Panc1 (cell line): ENCODE data around the gene PER3. TPM values are rescaled to one million over a fixed set of nuclear protein-coding genes. Genes with fewer than 3 reads are reported as not detected.

ENCODE experiments used
- ATAC-seq: fragments of 200-7000 bp; cut with Tn5 transposase; 2 replicates; pipeline ENCODE4 v1.9.1; 2020; ENCODE audit warnings: mild to moderate bottlenecking, moderate library complexity
- BruUV-seq: library from RNA; stranded (reverse); fragments of 400-500 nt; replicated peaks from 2 replicates; lab custom pipeline; 2021; lab: Mats Ljungman, UMichigan
- CTCF ChIA-PET: fragments of 300-600 bp; sonication (Branson Sonifier 250); formaldehyde crosslinking; loops from one replicate; lab custom pipeline; 2022; ENCODE audit warnings: antibody characterized with exemption; lab: Charles Lee
- POLR2A ChIA-PET: fragments of 300-600 bp; sonication (Branson Sonifier 250); formaldehyde crosslinking; loops from one replicate; lab custom pipeline; 2022; ENCODE audit warnings: antibody characterized with exemption; lab: Charles Lee
- DNase-seq: peaks from one replicate; pipeline ENCODE4 v3.0.0-alpha.2; 2010; ENCODE audit warnings: low read depth, low spot score
- H3K27ac ChIP-seq: 2 replicates; pipeline ENCODE4 v1.5.1; 2011; ENCODE audit warnings: mild to moderate bottlenecking, low read length, inconsistent platforms
- H3K27me3 ChIP-seq: fragments of 200-500 bp; sonication (Bioruptor generic); 2 replicates; pipeline ENCODE4 v1.6.0; 2014; ENCODE audit warnings: low read length, inconsistent platforms; ENCODE audit not compliant: control insufficient read depth, insufficient read depth
- H3K36me3 ChIP-seq: fragments of 200-500 bp; sonication (Bioruptor generic); 2 replicates; pipeline ENCODE4 v1.5.1; 2014; ENCODE audit warnings: inconsistent platforms, mild to moderate bottlenecking, low read length, moderate library complexity; ENCODE audit not compliant: control insufficient read depth, insufficient read depth
- H3K4me1 ChIP-seq: 2 replicates; pipeline ENCODE4 v1.5.1; 2011; ENCODE audit warnings: inconsistent platforms, mild to moderate bottlenecking, low read length, moderate library complexity; ENCODE audit not compliant: control insufficient read depth, insufficient read depth
- H3K4me3 ChIP-seq, 2 experiments: 2 replicates each; pipeline ENCODE4 v1.5.1; 2011 to 2012; ENCODE audit warnings: low read depth in 2 of 2, low read length in 2 of 2, mild to moderate bottlenecking in 2 of 2, inconsistent platforms in 1 of 2, moderate library complexity in 1 of 2
- H3K9me3 ChIP-seq: fragments of 200-500 bp; sonication (Bioruptor generic); 2 replicates; pipeline ENCODE4 v1.5.1; 2014; ENCODE audit warnings: low read depth, mild to moderate bottlenecking, inconsistent platforms, low read length, moderate library complexity; ENCODE audit not compliant: control insufficient read depth, insufficient read depth
- CTCF ChIP-seq: fragments of 450-650 bp; IDR thresholded peaks from 2 replicates; pipeline ENCODE4 v1.5.1; 2017; ENCODE audit warnings: mild to moderate bottlenecking
- POLR2AphosphoS5 ChIP-seq: IDR thresholded peaks from 2 replicates; pipeline ENCODE4 v1.6.1; 2012; ENCODE audit warnings: mild to moderate bottlenecking, low read depth, low read length, moderate library complexity
- REST ChIP-seq, 2 experiments: IDR thresholded peaks; 2 replicates each; pipeline ENCODE4 v1.6.1; 2011 to 2012; ENCODE audit warnings: low read depth in 2 of 2, control low read depth in 1 of 2, low read length in 1 of 2, mild to moderate bottlenecking in 1 of 2, moderate library complexity in 1 of 2; ENCODE audit not compliant: insufficient read depth in 1 of 2
- SIN3A ChIP-seq: IDR thresholded peaks from 2 replicates; pipeline ENCODE4 v1.6.1; 2012; ENCODE audit warnings: low read depth, mild to moderate bottlenecking, low read length, moderate library complexity, borderline replicate concordance; ENCODE audit not compliant: insufficient read depth
- TCF7L2 ChIP-seq: IDR thresholded peaks from 2 replicates; pipeline ENCODE4 v1.6.1; 2011; ENCODE audit warnings: mild to moderate bottlenecking, low read depth, low read length, inconsistent platforms
- in situ Hi-C: cut with HindIII; loops from 2 replicates; pipeline ENCODE4 v1.10.0; 2016; ENCODE audit warnings: low sequenced_read_pairs, low pct_unique_long_range_greater_than_20kb
- intact Hi-C: fragments of 100-400 bp; cut with micrococcal nuclease; formaldehyde crosslinking; loops from one replicate; pipeline ENCODE4 v1.10.0; 2022; ENCODE audit not compliant: unreplicated experiment
- total RNA-seq: library from RNA; stranded (reverse); gene quantifications from one replicate; pipeline ENCODE4 v1.2.1, GENCODE V29; 2021; ENCODE audit not compliant: unreplicated experiment

The PER3 gene
- total RNA-seq, 1 experiment from 2014 or later, result 17.0 TPM

GRCh38 chr1:7781501-7781900, 2.6 kb upstream of the PER3 start:
- BruUV-seq, result no TSS peak
- peaks cover 18% of the 10 kb centered on the region for H3K36me3 ChIP-seq
- H3K27ac ChIP-seq, result peak overlapping the region; percentile 83; the same call in 1 of the 2 replicates
- H3K4me1 ChIP-seq, result peaks cover 16% of the 10 kb centered on the region
- H3K4me3 ChIP-seq, result no peak overlapping the region
- ATAC-seq, result no peak
- H3K27me3 ChIP-seq, result no peaks in the 10 kb centered on the region
- POLR2A ChIA-PET, result no interaction called here
- no peak for DNase-seq
- CTCF ChIA-PET, result no interaction called here
- TF ChIP-seq POLR2AphosphoS5 (no peak), TCF7L2 (no peak), REST (IDR thresholded peaks at IDR 0.05; ENCODE audit: insufficient read depth in 1 of 2, low read depth in 2 of 2, low read length in 1 of 2) (no peak), CTCF (no peak), SIN3A (no peak)
- intact Hi-C loops (no loop called here), in situ Hi-C loops (no loop called here)
- H3K9me3 ChIP-seq, result no peaks in the 10 kb centered on the region

GRCh38 chr1:7781923-7782495, 2.1 kb upstream of the PER3 start:
- BruUV-seq, result no TSS peak
- CTCF ChIA-PET, result no interaction called here
- H3K4me1 ChIP-seq, result peaks cover 16% of the 10 kb centered on the region
- peaks cover 21% of the 10 kb centered on the region for H3K36me3 ChIP-seq
- no peak for ATAC-seq
- no peaks in the 10 kb centered on the region for H3K27me3 ChIP-seq
- H3K9me3 ChIP-seq, result no peaks in the 10 kb centered on the region
- in situ Hi-C loops, result no loop called here
- H3K4me3 ChIP-seq, result peak overlapping the region; percentile 12 to 34
- H3K27ac ChIP-seq, result peak overlapping the region; percentile 83
- intact Hi-C loops, result no loop called here
- TF ChIP-seq POLR2AphosphoS5 (peak; percentile 19; the same call in 1 of the 2 replicates), CTCF (no peak), SIN3A (no peak), REST (IDR thresholded peaks at IDR 0.05; ENCODE audit: insufficient read depth in 1 of 2, low read depth in 2 of 2, low read length in 1 of 2) (no peak), TCF7L2 (0 out of 2 replicates have a peak, but pooled peaks have one; percentile 46)
- no peak for DNase-seq
- POLR2A ChIA-PET, result no interaction called here
